ENCODE results near the gene SPTBN5. TPM values are rescaled to one million over a fixed set of nuclear protein-coding genes. Genes with fewer than 3 reads are reported as not detected.

The SPTBN5 gene
- total RNA-seq, 2 experiments from 2014 or later = 0.11 to 0.14 TPM

- H3K27ac Mint-ChIP-seq = no peak overlapping the region
- no peaks in the 10 kb centered on the region for H3K27me3 Mint-ChIP-seq
- no peak for TF ChIP-seq CTCF (IDR thresholded peaks at IDR 0.05)
- ATAC-seq (no peak), DNase-seq (no peak)
- H3K36me3 Mint-ChIP-seq (ENCODE audit: low read depth) = peaks cover 4% of the 10 kb centered on the region
- intact Hi-C loops (cut with micrococcal nuclease) = no loop called here
- peaks cover 18% of the 10 kb centered on the region for H3K4me1 Mint-ChIP-seq (ENCODE audit: low read depth)
- H3K9me3 Mint-ChIP-seq = no peaks in the 10 kb centered on the region
- ChIA-PET CTCF (interaction anchor here (1.2 to 15.8 kb wide), 14 partner anchors 8 to 208 kb away, joined by 3 to 337 read pairs (median 10); partner anchors contain the start of gene MAPKBP1), POLR2A (interaction anchor here (3.8 kb wide), 1 partner anchor 39 kb away, joined by 29 read pairs; the partner anchor contains the start of gene MAPKBP1)
- no peak overlapping the region for H3K4me3 Mint-ChIP-seq
Observed at GRCh38 chr15:41812820-41813375, 81.0 kb downstream of the SPTBN5 start.

DNA sequence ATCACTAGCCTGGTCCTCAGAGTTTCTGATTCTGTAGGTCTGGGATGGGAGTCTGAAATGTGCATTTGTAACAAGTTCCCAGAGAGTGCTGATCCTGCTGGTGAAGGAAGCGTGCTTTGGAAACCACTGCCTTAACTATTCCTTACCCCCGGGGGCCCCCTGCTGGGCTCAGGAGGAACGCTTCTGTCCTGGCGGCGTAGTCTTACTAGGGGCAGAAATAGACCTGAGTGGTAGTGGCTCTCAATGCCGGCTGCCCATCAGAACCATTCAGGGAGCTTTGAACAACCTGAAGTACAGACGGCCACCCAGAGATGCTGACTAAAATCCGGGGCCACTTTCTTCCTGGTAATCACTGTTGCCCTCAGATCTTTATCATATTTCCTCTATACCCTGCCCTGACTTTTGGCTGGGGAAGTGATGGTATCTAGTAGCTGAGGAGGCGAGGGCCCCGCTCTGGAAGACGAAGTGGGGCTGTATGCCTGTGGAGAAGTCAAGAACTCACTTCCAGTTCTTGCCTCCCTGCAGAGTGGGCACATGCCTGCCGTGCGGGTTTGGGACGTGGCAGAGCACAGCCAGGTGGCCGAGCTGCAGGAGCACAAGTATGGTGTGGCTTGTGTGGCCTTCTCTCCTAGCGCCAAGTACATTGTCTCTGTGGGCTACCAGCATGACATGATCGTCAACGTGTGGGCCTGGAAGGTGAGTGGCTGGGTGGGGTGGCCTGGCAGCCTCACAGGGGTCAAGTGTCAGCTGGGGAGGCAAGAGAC, 82.2 kb downstream of the SPTBN5 start:
- intact Hi-C loops (cut with micrococcal nuclease) = loop anchor here (1.0 kb wide), 1 partner anchor 39 kb away; no protein-coding TSS in a partner anchor
- Mint-ChIP-seq H3K27ac (no peak overlapping the region), H3K36me3 (ENCODE audit: low read depth) (peaks cover 4% of the 10 kb centered on the region), H3K4me1 (ENCODE audit: low read depth) (peaks cover 18% of the 10 kb centered on the region), H3K27me3 (no peaks in the 10 kb centered on the region), H3K9me3 (no peaks in the 10 kb centered on the region), H3K4me3 (no peak overlapping the region)
- ATAC-seq = peak; percentile 91
- peak; percentile 92 for TF ChIP-seq CTCF (IDR thresholded peaks at IDR 0.05)
- POLR2A ChIA-PET = interaction anchor here (0.6 to 3.8 kb wide), 5 partner anchors 10 to 148 kb away, joined by 3 to 29 read pairs (median 3); partner anchors contain the start of gene MAPKBP1
- DNase-seq = peak; percentile 86
- CTCF ChIA-PET = interaction anchor here (0.6 to 15.8 kb wide), 43 partner anchors 9 to 395 kb away, joined by 3 to 337 read pairs (median 4); partner anchors contain the start of genes MAPKBP1, SPTBN5 and TYRO3

- ChIA-PET CTCF (interaction anchor here (0.7 to 15.8 kb wide), 39 partner anchors 9 to 395 kb away, joined by 3 to 337 read pairs (median 5); partner anchors contain the start of genes MAPKBP1, SPTBN5 and TYRO3), POLR2A (interaction anchor here (0.7 to 3.8 kb wide), 5 partner anchors 10 to 253 kb away, joined by 3 to 29 read pairs (median 3); partner anchors contain the start of gene MAPKBP1)
- TF ChIP-seq CTCF (IDR thresholded peaks at IDR 0.05) = no peak
- ATAC-seq (peak; percentile 7), DNase-seq (no peak)
- Mint-ChIP-seq H3K27me3 (no peaks in the 10 kb centered on the region), H3K4me1 (ENCODE audit: low read depth) (peaks cover 18% of the 10 kb centered on the region), H3K27ac (no peak overlapping the region), H3K4me3 (no peak overlapping the region), H3K9me3 (no peaks in the 10 kb centered on the region), H3K36me3 (ENCODE audit: low read depth) (peaks cover 4% of the 10 kb centered on the region)
- intact Hi-C loops (cut with micrococcal nuclease) = loop anchor here (1.0 kb wide), 1 partner anchor 39 kb away; no protein-coding TSS in a partner anchor
Observed at GRCh38 chr15:41810651-41811431, 83.0 kb downstream of the SPTBN5 start.

DNA sequence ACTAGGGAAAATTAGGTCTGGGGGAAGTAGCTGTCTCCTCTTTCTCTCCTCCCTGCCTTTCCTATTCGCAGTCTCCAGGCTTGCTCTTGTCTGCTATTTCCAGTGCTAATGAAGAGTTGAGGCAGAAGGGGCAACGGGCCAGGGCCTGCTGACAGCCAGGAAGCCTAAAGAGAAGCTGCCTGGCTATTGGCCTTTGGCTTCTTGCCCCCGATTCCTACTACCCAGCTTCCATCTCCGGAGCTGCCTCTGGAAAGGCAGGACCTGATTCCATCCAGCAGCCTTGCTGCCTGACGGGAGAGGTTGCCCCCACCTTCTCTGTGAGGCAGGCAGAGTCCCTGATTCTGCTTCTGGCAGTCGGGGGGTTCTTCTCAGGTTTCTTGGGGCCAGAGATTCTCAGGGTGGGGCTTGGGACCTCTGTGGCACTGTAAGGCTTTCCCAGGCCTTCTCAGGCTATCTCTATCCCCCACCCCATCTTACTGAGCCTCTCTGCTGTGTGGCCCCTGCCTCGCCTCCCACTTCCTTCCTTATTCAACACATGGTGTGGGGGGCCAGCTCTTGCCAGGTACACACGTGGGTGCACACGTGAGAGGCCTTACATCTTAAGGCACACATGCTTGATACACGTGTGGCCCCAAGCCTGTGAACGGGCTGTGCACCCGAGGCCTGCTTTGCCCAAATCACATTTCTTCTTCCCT, 84.2 kb downstream of the SPTBN5 start:
- intact Hi-C loops (cut with micrococcal nuclease) = no loop called here
- DNase-seq = no peak
- TF ChIP-seq CTCF (IDR thresholded peaks at IDR 0.05) = no peak
- H3K36me3 Mint-ChIP-seq (ENCODE audit: low read depth) = peaks cover 4% of the 10 kb centered on the region
- ChIA-PET CTCF (interaction anchor here (0.7 to 15.8 kb wide), 8 partner anchors 12 to 344 kb away, joined by 3 to 337 read pairs (median 12); partner anchors contain the start of gene MAPKBP1), POLR2A (interaction anchor here (3.8 kb wide), 1 partner anchor 36 kb away, joined by 29 read pairs; the partner anchor contains the start of gene MAPKBP1)
- no peaks in the 10 kb centered on the region for H3K9me3 Mint-ChIP-seq
- no peaks in the 10 kb centered on the region for H3K27me3 Mint-ChIP-seq
- H3K4me3 Mint-ChIP-seq = no peak overlapping the region
- ATAC-seq = no peak
- peaks cover 22% of the 10 kb centered on the region for H3K4me1 Mint-ChIP-seq (ENCODE audit: low read depth)
- H3K27ac Mint-ChIP-seq = peak overlapping the region; percentile 19
